Midbrain (tissue), 1 donor: ENCODE measurements around the gene MRPS23.

Experiments used
- DNase-seq: peaks from one replicate; lab custom pipeline; 2025; lab: John Stamatoyannopoulos, UW

The MRPS23 gene

DNA sequence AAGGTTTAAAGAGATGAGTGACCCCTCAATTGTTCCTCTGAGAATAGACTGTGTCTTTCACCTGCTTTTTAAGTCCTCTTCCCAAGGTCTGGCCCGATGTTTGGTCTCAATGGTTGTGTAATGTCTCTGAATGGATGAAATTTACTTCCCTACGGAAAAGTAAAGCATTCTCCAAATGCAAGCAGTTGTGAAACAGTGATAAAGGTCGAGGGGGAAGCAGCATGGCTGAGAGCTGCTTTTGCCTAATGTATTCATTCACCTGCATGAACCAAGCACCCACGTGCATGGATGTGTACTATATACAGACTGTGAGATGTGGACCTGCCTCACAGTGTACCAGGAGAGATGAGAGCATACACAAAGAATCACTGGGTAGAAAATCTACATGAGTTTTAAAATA is 11.4 kb downstream of the MRPS23 start:
- no peak for DNase-seq

GRCh38 chr17:57835333-57835900 is 14.4 kb downstream of the MRPS23 start:
- no peak for DNase-seq

- DNase-seq: no peak
These were observed 15.6 kb downstream of the MRPS23 start for GRCh38 chr17:57834146-57834741.

GRCh38 chr17:57833179-57833939 is 16.5 kb downstream of the MRPS23 start:
- peak; percentile 67 for DNase-seq

- DNase-seq: no peak
These were observed 17.3 kb downstream of the MRPS23 start for GRCh38 chr17:57832314-57833178.

DNA sequence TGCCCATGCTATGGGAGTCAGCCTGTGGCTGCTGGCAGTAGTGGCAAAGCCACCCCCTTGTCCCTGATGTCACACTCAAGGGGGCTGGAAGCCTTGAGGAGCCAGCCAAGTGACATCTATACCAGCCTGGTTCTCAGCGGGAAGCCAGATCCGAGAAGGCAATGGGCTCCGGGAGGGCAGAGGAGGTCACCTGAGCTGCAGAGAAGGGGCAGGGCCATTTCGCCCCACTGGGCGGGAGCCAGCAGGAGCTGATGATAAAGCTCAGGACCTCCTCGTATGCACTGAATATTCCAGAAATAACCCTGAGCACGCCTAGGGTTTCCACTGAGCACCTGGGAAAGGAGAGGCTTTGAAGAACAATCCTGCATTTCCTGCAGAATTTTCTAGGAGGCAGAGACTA is 19.0 kb downstream of the MRPS23 start:
- no peak for DNase-seq

- DNase-seq: no peak
These were observed 26.1 kb downstream of the MRPS23 start for GRCh38 chr17:57823469-57824401.

DNA sequence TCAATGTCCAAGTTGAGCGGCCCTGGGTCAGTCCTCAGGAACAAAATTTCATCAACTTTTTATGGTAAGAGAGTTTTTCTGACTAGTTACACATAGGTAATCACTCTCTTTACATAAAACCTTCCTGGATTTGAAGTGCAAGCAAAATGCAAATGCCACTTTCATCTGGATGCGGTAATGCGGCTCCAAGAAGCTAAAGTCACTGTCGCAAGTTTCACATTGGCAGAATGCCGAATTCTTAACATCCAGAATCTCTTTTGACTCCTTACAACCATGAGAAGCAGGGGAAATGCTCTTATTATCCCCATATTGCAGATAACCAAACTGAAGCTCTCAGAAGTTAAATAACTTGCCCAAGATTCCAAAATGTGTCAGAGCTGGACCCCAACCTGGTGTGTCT is 30.0 kb downstream of the MRPS23 start:
- no peak for DNase-seq

- DNase-seq: no peak
These were observed 30.6 kb downstream of the MRPS23 start for GRCh38 chr17:57819285-57819684.

- no peak for DNase-seq
These were observed 31.8 kb downstream of the MRPS23 start for GRCh38 chr17:57818066-57818465.

GRCh38 chr17:57817299-57817698 is 32.5 kb downstream of the MRPS23 start:
- no peak for DNase-seq

DNA sequence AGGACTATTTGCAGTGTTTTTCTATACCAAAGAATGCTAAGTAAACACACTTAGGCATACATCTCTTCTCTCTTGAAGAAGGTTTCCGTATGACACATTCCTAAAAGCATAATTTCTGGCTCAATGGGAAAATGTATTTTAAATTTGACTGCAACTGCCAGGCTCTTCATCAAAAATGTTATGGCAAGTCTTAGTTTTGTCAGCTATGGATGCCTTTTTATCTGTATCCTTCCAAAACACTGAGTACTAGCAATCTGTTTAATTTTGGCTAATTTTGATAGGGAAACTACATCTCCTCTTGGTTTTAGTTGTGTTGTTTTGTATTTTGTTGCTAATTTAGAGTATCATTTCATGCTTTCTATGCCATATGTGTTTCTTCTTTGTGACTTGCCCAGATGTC is 35.4 kb downstream of the MRPS23 start:
- DNase-seq: no peak

- DNase-seq: no peak
These were observed 38.1 kb downstream of the MRPS23 start for GRCh38 chr17:57811638-57812280.

- DNase-seq: peak; percentile 31
These were observed 38.9 kb downstream of the MRPS23 start for GRCh38 chr17:57810721-57811637.

GRCh38 chr17:57809879-57810278 is 40.0 kb downstream of the MRPS23 start:
- DNase-seq: no peak

- no peak for DNase-seq
These were observed 41.0 kb downstream of the MRPS23 start for GRCh38 chr17:57808882-57809281.

DNA sequence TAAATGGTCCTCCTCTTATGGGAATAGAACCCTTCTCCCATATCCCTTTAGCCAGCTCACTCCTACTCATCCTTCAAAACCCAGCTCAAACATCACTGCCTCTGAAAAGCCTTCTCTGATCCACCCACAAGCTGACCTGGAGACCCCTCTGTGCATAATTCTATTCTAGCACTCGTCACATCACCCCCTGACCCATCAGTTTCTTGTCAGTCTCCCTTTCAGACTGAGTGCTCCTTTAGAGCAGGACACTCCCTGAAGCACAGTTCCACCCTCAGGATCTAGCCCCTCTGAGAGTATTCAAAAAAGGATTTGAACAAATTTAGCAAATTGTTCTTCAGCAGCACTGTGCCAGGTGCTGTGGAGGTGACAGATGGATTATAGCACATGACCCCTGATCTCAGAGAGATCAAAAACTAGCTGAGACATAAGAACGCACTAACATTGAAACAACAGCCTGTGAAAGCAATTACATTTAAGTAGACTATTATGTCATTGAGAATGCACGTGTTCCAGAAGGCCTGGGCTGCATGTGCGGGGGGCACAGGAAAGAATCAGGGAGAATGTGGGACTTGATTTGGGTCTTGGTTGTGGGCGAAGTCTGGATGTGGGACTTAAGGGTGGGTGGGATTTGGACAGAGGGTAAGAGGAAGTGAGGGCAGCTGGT is 43.5 kb downstream of the MRPS23 start:
- no peak for DNase-seq

GRCh38 chr17:57803021-57803420 is 46.8 kb downstream of the MRPS23 start:
- no peak for DNase-seq

- DNase-seq: no peak
These were observed 48.7 kb downstream of the MRPS23 start for GRCh38 chr17:57801044-57801711.
